ENCODE measurements around the gene PDCD1LG2.

PDCD1LG2 gene

DNA sequence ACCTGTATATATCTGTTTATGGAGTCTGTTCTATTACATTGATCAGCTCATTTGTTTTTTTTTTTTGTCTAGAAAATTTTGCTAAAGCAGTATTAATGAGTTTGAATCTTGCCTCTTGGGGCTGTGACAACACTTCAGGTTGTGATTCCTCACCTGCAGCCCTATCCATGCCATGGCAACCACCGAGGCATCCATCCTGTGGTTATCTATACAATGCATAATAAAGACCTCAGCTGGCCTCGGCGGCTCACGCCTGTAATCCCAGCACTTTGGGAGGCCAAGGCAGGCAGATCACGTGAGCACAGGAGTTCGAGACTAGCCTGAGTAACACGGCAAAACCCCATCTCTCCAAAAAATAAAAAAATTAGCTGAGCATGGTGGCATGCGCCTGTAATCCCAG, 28.1 kb upstream of the PDCD1LG2 start:
- H2BK120ac ChIP-seq (ENCODE audit: low read depth, low read length): no peak overlapping the region
- no peaks in the 10 kb centered on the region for H3K27me3 ChIP-seq (ENCODE audit: control insufficient read depth in 3 of 3, insufficient read depth in 3 of 3, low read depth in 1 of 3, low read length in 3 of 3)
- H3K14ac ChIP-seq (ENCODE audit: low read length): no peak overlapping the region
- H2BK12ac ChIP-seq (ENCODE audit: low read length): no peak overlapping the region
- no peak overlapping the region for H3K23ac ChIP-seq (ENCODE audit: low read depth, low read length, poor library complexity)
- H4K8ac ChIP-seq (ENCODE audit: low read depth, low read length): no peak overlapping the region
- no peaks in the 10 kb centered on the region for H3K79me1 ChIP-seq (ENCODE audit: low read depth, low read length)
- H3K4me1 ChIP-seq (ENCODE audit: control insufficient read depth in 2 of 2, insufficient read depth in 1 of 2, low read depth in 1 of 2, low read length in 2 of 2): no peaks in the 10 kb centered on the region
- no peak overlapping the region for H2BK5ac ChIP-seq (ENCODE audit: low read length)
- H2AFZ ChIP-seq (ENCODE audit: low read length): no peak overlapping the region
- H3K4ac ChIP-seq (ENCODE audit: low read length): no peak overlapping the region
- no peak overlapping the region for H4K91ac ChIP-seq (ENCODE audit: low read depth, low read length, poor library complexity)
- no peaks in the 10 kb centered on the region for H3K9me3 ChIP-seq (replicated peaks in 1 of 2; ENCODE audit: control insufficient read depth in 2 of 2, insufficient read depth in 1 of 2, low read depth in 1 of 2, low read length in 2 of 2)
- H3K4me2 ChIP-seq (ENCODE audit: insufficient read depth, low read length, poor library complexity, severe bottlenecking): no peak overlapping the region
- no peak overlapping the region for H2AK5ac ChIP-seq (ENCODE audit: low read depth, low read length)
- H3K9ac ChIP-seq (ENCODE audit: low read depth, low read length, poor library complexity): no peak overlapping the region
- H3K4me3 ChIP-seq (ENCODE audit: low read length in 2 of 2): no peak overlapping the region
- H2BK15ac ChIP-seq (ENCODE audit: low read length): no peak overlapping the region
- no peaks in the 10 kb centered on the region for H3K36me3 ChIP-seq (replicated peaks in 1 of 2; ENCODE audit: control insufficient read depth in 2 of 2, insufficient read depth in 2 of 2, low read length in 2 of 2)
- no peak overlapping the region for H3K18ac ChIP-seq (ENCODE audit: low read length)
- no peak for DNase-seq (ENCODE audit: low spot score)
- no peak overlapping the region for H3K27ac ChIP-seq (replicated peaks; ENCODE audit: low read length)
- WGBS, 2 donors (ENCODE audit: extremely low coverage in 2 of 2, insufficient read length in 2 of 2, insufficient replicate concordance in 1 of 2): no CpG with 5 or more reads among the region's 8 CpGs

DNA sequence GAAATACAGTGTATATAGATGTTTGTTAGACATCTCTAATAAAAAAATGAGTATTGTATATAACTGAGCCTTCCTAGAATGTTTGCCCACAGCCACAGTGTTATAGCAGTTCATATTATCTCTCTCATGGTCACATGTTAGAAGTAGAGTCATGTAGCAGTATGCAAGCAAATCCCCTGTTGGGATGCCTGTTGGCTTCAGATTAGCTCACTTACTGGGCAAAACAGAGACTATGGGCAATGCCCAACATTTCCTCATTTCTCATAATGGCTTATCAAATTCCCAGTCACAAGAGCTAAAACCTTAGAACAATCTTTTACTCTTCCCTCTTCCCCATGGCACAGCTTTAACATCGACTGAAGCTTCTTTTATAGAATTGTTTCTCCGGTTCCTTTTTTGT, 27.0 kb upstream of the PDCD1LG2 start:
- H2BK5ac ChIP-seq (ENCODE audit: low read length): no peak overlapping the region
- no peak overlapping the region for H2BK12ac ChIP-seq (ENCODE audit: low read length)
- no peaks in the 10 kb centered on the region for H3K36me3 ChIP-seq (replicated peaks in 1 of 2; ENCODE audit: control insufficient read depth in 2 of 2, insufficient read depth in 2 of 2, low read length in 2 of 2)
- no peak overlapping the region for H3K4me3 ChIP-seq (ENCODE audit: low read length in 2 of 2)
- H3K18ac ChIP-seq (ENCODE audit: low read length): no peak overlapping the region
- no peak for DNase-seq (ENCODE audit: low spot score)
- H2BK15ac ChIP-seq (ENCODE audit: low read length): no peak overlapping the region
- H4K8ac ChIP-seq (ENCODE audit: low read depth, low read length): no peak overlapping the region
- H3K4me2 ChIP-seq (ENCODE audit: insufficient read depth, low read length, poor library complexity, severe bottlenecking): no peak overlapping the region
- H3K4ac ChIP-seq (ENCODE audit: low read length): no peak overlapping the region
- no peak overlapping the region for H3K23ac ChIP-seq (ENCODE audit: low read depth, low read length, poor library complexity)
- H3K79me1 ChIP-seq (ENCODE audit: low read depth, low read length): no peaks in the 10 kb centered on the region
- no peak overlapping the region for H3K9ac ChIP-seq (ENCODE audit: low read depth, low read length, poor library complexity)
- H3K14ac ChIP-seq (ENCODE audit: low read length): no peak overlapping the region
- H3K27ac ChIP-seq (replicated peaks; ENCODE audit: low read length): no peak overlapping the region
- no CpG with 5 or more reads among the region's 2 CpGs for WGBS, 2 donors (ENCODE audit: extremely low coverage in 2 of 2, insufficient read length in 2 of 2, insufficient replicate concordance in 1 of 2)
- no peak overlapping the region for H2AK5ac ChIP-seq (ENCODE audit: low read depth, low read length)
- H2BK120ac ChIP-seq (ENCODE audit: low read depth, low read length): no peak overlapping the region
- no peak overlapping the region for H2AFZ ChIP-seq (ENCODE audit: low read length)
- no peaks in the 10 kb centered on the region for H3K27me3 ChIP-seq (ENCODE audit: control insufficient read depth in 3 of 3, insufficient read depth in 3 of 3, low read depth in 1 of 3, low read length in 3 of 3)
- no peak overlapping the region for H4K91ac ChIP-seq (ENCODE audit: low read depth, low read length, poor library complexity)
- H3K9me3 ChIP-seq (replicated peaks in 1 of 2; ENCODE audit: control insufficient read depth in 2 of 2, insufficient read depth in 1 of 2, low read depth in 1 of 2, low read length in 2 of 2): no peaks in the 10 kb centered on the region
- no peaks in the 10 kb centered on the region for H3K4me1 ChIP-seq (ENCODE audit: control insufficient read depth in 2 of 2, insufficient read depth in 1 of 2, low read depth in 1 of 2, low read length in 2 of 2)

DNA sequence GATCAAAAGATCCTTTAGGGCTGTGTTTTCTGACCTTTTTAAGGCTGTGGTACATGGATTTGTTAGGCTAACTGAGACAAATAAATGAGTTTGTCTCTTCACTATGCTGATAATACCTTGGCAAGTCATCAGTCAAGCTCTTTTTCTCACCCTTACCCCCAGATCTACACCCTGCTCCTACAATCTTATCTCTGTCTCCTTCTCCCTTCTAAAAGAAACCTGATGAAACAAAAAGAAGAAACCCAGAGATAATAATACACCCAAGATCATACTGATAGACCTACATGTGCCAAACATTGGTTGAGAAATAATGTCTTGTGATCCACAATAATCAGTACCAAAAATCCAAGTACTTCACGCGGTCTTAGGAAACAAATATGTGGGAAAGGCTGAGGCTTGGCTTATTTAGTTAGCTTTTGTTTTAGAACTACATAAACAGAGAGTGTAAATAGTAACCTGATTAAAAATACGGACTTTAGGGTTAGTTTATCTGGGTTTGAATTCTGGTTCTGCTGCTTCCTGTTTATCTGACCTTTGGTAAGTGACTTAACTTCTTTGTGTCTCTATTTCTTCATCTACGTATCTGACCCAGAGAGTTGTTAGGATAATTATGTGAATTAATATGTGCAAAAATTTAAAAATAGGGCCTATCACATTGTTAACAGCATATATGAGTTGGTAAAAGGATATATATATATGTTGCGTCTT, 24.8 kb upstream of the PDCD1LG2 start:
- no peak overlapping the region for H3K4me2 ChIP-seq (ENCODE audit: insufficient read depth, low read length, poor library complexity, severe bottlenecking)
- H3K4ac ChIP-seq (ENCODE audit: low read length): no peak overlapping the region
- H2BK12ac ChIP-seq (ENCODE audit: low read length): no peak overlapping the region
- no peak overlapping the region for H3K4me3 ChIP-seq (ENCODE audit: low read length in 2 of 2)
- H2BK120ac ChIP-seq (ENCODE audit: low read depth, low read length): no peak overlapping the region
- H4K91ac ChIP-seq (ENCODE audit: low read depth, low read length, poor library complexity): no peak overlapping the region
- no peak overlapping the region for H2AK5ac ChIP-seq (ENCODE audit: low read depth, low read length)
- no peak overlapping the region for H3K23ac ChIP-seq (ENCODE audit: low read depth, low read length, poor library complexity)
- H3K27me3 ChIP-seq (ENCODE audit: control insufficient read depth in 3 of 3, insufficient read depth in 3 of 3, low read depth in 1 of 3, low read length in 3 of 3): no peaks in the 10 kb centered on the region
- no peaks in the 10 kb centered on the region for H3K79me1 ChIP-seq (ENCODE audit: low read depth, low read length)
- no peak overlapping the region for H2BK15ac ChIP-seq (ENCODE audit: low read length)
- no peak overlapping the region for H2BK5ac ChIP-seq (ENCODE audit: low read length)
- H3K9me3 ChIP-seq (replicated peaks in 1 of 2; ENCODE audit: control insufficient read depth in 2 of 2, insufficient read depth in 1 of 2, low read depth in 1 of 2, low read length in 2 of 2): no peaks in the 10 kb centered on the region
- no peak overlapping the region for H2AFZ ChIP-seq (ENCODE audit: low read length)
- no peak overlapping the region for H3K9ac ChIP-seq (ENCODE audit: low read depth, low read length, poor library complexity)
- no CpG with 5 or more reads among the region's 5 CpGs for WGBS, 2 donors (ENCODE audit: extremely low coverage in 2 of 2, insufficient read length in 2 of 2, insufficient replicate concordance in 1 of 2)
- H3K18ac ChIP-seq (ENCODE audit: low read length): no peak overlapping the region
- no peak overlapping the region for H3K14ac ChIP-seq (ENCODE audit: low read length)
- H4K8ac ChIP-seq (ENCODE audit: low read depth, low read length): no peak overlapping the region
- H3K27ac ChIP-seq (replicated peaks; ENCODE audit: low read length): no peak overlapping the region
- no peaks in the 10 kb centered on the region for H3K36me3 ChIP-seq (replicated peaks in 1 of 2; ENCODE audit: control insufficient read depth in 2 of 2, insufficient read depth in 2 of 2, low read length in 2 of 2)
- H3K4me1 ChIP-seq (ENCODE audit: control insufficient read depth in 2 of 2, insufficient read depth in 1 of 2, low read depth in 1 of 2, low read length in 2 of 2): no peaks in the 10 kb centered on the region
- DNase-seq (ENCODE audit: low spot score): no peak

DNA sequence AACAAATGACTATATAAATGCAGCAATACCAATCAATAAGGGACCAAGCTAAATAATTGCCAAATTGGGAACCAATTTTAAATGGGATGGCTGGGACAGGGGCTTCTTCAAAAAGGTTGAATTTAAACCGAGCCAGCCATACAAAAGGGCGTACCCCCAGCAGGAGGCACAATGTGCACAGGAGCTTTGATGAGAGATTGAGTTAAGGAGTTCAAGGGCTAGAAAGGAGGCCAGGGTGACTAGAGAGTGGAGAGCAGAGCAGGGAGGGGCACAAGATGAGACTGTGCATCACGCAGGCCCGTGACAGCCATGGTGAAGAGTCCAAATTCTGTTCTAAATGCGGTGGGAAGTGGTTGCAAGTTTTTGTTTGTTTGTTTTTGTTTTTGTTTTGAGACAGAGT, 23.3 kb upstream of the PDCD1LG2 start:
- Histone ChIP-seq H3K23ac (ENCODE audit: low read depth, low read length, poor library complexity) (no peak overlapping the region), H3K4me1 (ENCODE audit: control insufficient read depth in 2 of 2, insufficient read depth in 1 of 2, low read depth in 1 of 2, low read length in 2 of 2) (peaks cover 0 to 3% of the 10 kb centered on the region in 2 donors), H3K18ac (ENCODE audit: low read length) (no peak overlapping the region), H3K14ac (ENCODE audit: low read length) (no peak overlapping the region), H3K79me1 (ENCODE audit: low read depth, low read length) (no peaks in the 10 kb centered on the region), H4K8ac (ENCODE audit: low read depth, low read length) (no peak overlapping the region), H3K4me2 (ENCODE audit: insufficient read depth, low read length, poor library complexity, severe bottlenecking) (no peak overlapping the region), H2BK12ac (ENCODE audit: low read length) (no peak overlapping the region), H2BK15ac (ENCODE audit: low read length) (no peak overlapping the region), H3K27ac (replicated peaks; ENCODE audit: low read length) (no peak overlapping the region), H3K9me3 (replicated peaks in 1 of 2; ENCODE audit: control insufficient read depth in 2 of 2, insufficient read depth in 1 of 2, low read depth in 1 of 2, low read length in 2 of 2) (no peaks in the 10 kb centered on the region), H3K4me3 (ENCODE audit: low read length in 2 of 2) (no peak overlapping the region), H3K27me3 (ENCODE audit: control insufficient read depth in 3 of 3, insufficient read depth in 3 of 3, low read depth in 1 of 3, low read length in 3 of 3) (no peaks in the 10 kb centered on the region), H2BK120ac (ENCODE audit: low read depth, low read length) (no peak overlapping the region), H2AK5ac (ENCODE audit: low read depth, low read length) (no peak overlapping the region), H3K36me3 (replicated peaks in 1 of 2; ENCODE audit: control insufficient read depth in 2 of 2, insufficient read depth in 2 of 2, low read length in 2 of 2) (no peaks in the 10 kb centered on the region), H2BK5ac (ENCODE audit: low read length) (no peak overlapping the region), H3K4ac (ENCODE audit: low read length) (no peak overlapping the region), H3K9ac (ENCODE audit: low read depth, low read length, poor library complexity) (no peak overlapping the region), H2AFZ (ENCODE audit: low read length) (no peak overlapping the region), H4K91ac (ENCODE audit: low read depth, low read length, poor library complexity) (no peak overlapping the region)
- no CpG with 5 or more reads among the region's 5 CpGs for WGBS, 2 donors (ENCODE audit: extremely low coverage in 2 of 2, insufficient read length in 2 of 2, insufficient replicate concordance in 1 of 2)
- no peak for DNase-seq (ENCODE audit: low spot score)

All from neuronal stem cell (in vitro differentiated cells).